ENCODE measurements around the gene SEMA4G.

GRCh38 chr10:100923580-100923979, 45.7 kb upstream of the SEMA4G start:
- no peak for TF ChIP-seq CTCF (conservative IDR thresholded peaks at IDR 0.05)
- TF ChIP-seq EZH2 (IDR thresholded peaks at IDR 0.05; ENCODE audit: low read depth) = no peak

Measured in PC-9 (cell line).